Heart right ventricle (tissue), 16 donors: ENCODE measurements around the gene ARHGAP22. TPM values are rescaled to one million over a fixed set of nuclear protein-coding genes. Genes with fewer than 3 reads are reported as not detected.

Experiments used
- ATAC-seq, 8 donors: fragments of 200-7000 bp; cut with Tn5 transposase; one replicate each; pipeline ENCODE4 v1.9.1; 2020; ENCODE audit warnings: mild to moderate bottlenecking in 8 of 8, moderate library complexity in 8 of 8, moderate number of reproducible peaks in 1 of 8
- DNase-seq, 2 donors: peaks; one replicate each; pipeline ENCODE4 v3.0.0-alpha.2; 2020
- H3K27ac ChIP-seq, 10 donors: fragments of 200-600 bp; sonication (generic) in 2 of 10; one replicate each; pipeline versions ENCODE4 v1.5.0 to v1.8.0; 2020 to 2022; ENCODE audit warnings: mild to moderate bottlenecking in 3 of 10
- H3K27me3 ChIP-seq, 7 donors: fragments of 200-600 bp; one replicate each; pipeline ENCODE4 v1.8.0; 2021 to 2022; ENCODE audit warnings: mild to moderate bottlenecking in 2 of 7
- H3K36me3 ChIP-seq, 9 donors: fragments of 200-600 bp; sonication (generic) in 1 of 9; one replicate each; pipeline versions ENCODE4 v1.5.0 to v1.8.0; 2020 to 2022; ENCODE audit warnings: mild to moderate bottlenecking in 2 of 9
- H3K4me1 ChIP-seq, 9 donors: fragments of 200-600 bp; sonication (generic) in 1 of 9; one replicate each; pipeline versions ENCODE4 v1.5.0 to v1.8.0; 2020 to 2022; ENCODE audit warnings: mild to moderate bottlenecking in 4 of 9
- H3K4me3 ChIP-seq, 10 donors: fragments of 200-600 bp; sonication (generic) in 2 of 10; one replicate each; pipeline versions ENCODE4 v1.5.0 to v1.8.0; 2020 to 2022; ENCODE audit warnings: mild to moderate bottlenecking in 7 of 10, moderate library complexity in 2 of 10
- H3K9me3 ChIP-seq, 11 donors: fragments of 200-600 bp in 10 of 11; sonication (generic) in 2 of 11; one replicate each; pipeline versions ENCODE4 v1.5.0 to v1.8.0; 2013 to 2022; ENCODE audit warnings: mild to moderate bottlenecking in 2 of 11, control low read depth in 1 of 11, moderate library complexity in 1 of 11
- CTCF ChIP-seq, 9 donors: fragments of 200-600 bp; sonication (generic) in 2 of 9; IDR thresholded peaks; one replicate each; pipeline versions ENCODE4 v1.5.0 to v1.8.0; 2021 to 2022; ENCODE audit warnings: antibody characterized with exemption in 9 of 9, mild to moderate bottlenecking in 5 of 9, moderate library complexity in 1 of 9
- WGBS, 2 donors: extraction: QIAGEN DNeasy Blood & Tissue Kit; methylation state at CpG; one replicate each; pipeline ENCODE4 v1.1.7; 2013; ENCODE audit warnings: inconsistent platforms in 1 of 2; 5-methylcytosine and 5-hydroxymethylcytosine counted together
- intact Hi-C, 10 donors: fragments of 100-400 bp; cut with DNase I; formaldehyde crosslinking; loops; one replicate each; pipeline versions ENCODE4 v1.11.1 to v1.14.2; 2022
- polyA plus RNA-seq, 2 donors: library from polyadenylated mRNA; stranded (reverse); fragments of 200-250 nt; gene quantifications; one replicate each; pipeline ENCODE4 v1.2.3, GENCODE V29; 2013
- total RNA-seq, 10 donors: library from RNA; stranded (reverse); fragmentation: NEBNext Ultra II Directional in 3 of 10; extraction: Animal tissue kit (Norgen Biotek cat#: 25700) in 3 of 10; gene quantifications; one replicate each; pipeline versions ENCODE4 v1.2.1 to v1.2.4, GENCODE V29; 2021 to 2023
- donor health status: Arrhythmogenic right ventricular cardiomyopathy.
- donor health status: ischemic (EF 13 %, LVEDD 7.1; RV severe dilation, severe dysfunction).
- donor health status: healthy with polysubstance abuse.
- donor health status: DM: no; HTN: yes; CAD: no.
- donor health status: DM: no; HTN: no; CAD: no.
- donor health status: ischemic (EF 25% LVEDD 6.9; RV normal size, moderate dysfunction).
- donor health status: ischemic (EF 25% LVEDD 5.7; RV mildly dilated, moderate dysfunction).
- donor health status: healthy.
- donor health status: DM: yes; HTN: yes; CAD: no.
- donor health status: Ischemic cardiomyopathy.
- donor health status: ischemic (EF 35%, LVEDD 5.7; RV mildly dilated, moderate dysfunction).
- donor health status: nonischemic (EF 11% LVEDD 7.7; RV severe dilation, severe dysfunction).
- donor health status: DM: yes; HTN: yes; CAD: no.
- donor health status: PGD.
- donor health status: ischemic (EF 29% LVEDD 5.4; RV normal size, mild dysfunction).
- donor health status: nonischemic (EF 23%, LVEDD 6.1; RV moderate dilation, normal function).

The ARHGAP22 gene
- total and polyA plus RNA-seq, 12 donors, result 1.5 to 9.3 (median 2.8) TPM

GRCh38 chr10:48536916-48537890, 67.7 kb downstream of the ARHGAP22 start:
- DNase-seq (no peak), ATAC-seq (no peak)
- Histone ChIP-seq H3K27me3 (no peaks in the 10 kb centered on the region), H3K4me3 (no peak overlapping the region), H3K4me1 (peaks cover 0 to 8% (median 0%) of the 10 kb centered on the region in 9 donors), H3K27ac (no peak overlapping the region), H3K9me3 (no peaks in the 10 kb centered on the region), H3K36me3 (peaks cover 0 to 7% (median 0%) of the 10 kb centered on the region in 9 donors)
- intact Hi-C loops, result loop anchor here in 1 of 10 donors (10.0 kb wide), 1 partner anchor 52 kb away; no protein-coding TSS in a partner anchor
- no peak for TF ChIP-seq CTCF (IDR thresholded peaks at IDR 0.05)
- WGBS, 2 donors, result 89 to 91% methylated on average over 13 of the region's 13 CpGs

GRCh38 chr10:48536156-48536500, 68.7 kb downstream of the ARHGAP22 start:
- Histone ChIP-seq H3K27me3 (no peaks in the 10 kb centered on the region), H3K9me3 (no peaks in the 10 kb centered on the region), H3K27ac (no peak overlapping the region), H3K36me3 (peaks cover 0 to 7% (median 0%) of the 10 kb centered on the region in 9 donors), H3K4me1 (peaks cover 0 to 8% (median 0%) of the 10 kb centered on the region in 9 donors), H3K4me3 (no peak overlapping the region)
- TF ChIP-seq CTCF (IDR thresholded peaks at IDR 0.05), result no peak
- 83 to 95% methylated on average over 3 of the region's 3 CpGs for WGBS, 2 donors
- intact Hi-C loops, result loop anchor here in 1 of 10 donors (10.0 kb wide), 1 partner anchor 51 kb away; no protein-coding TSS in a partner anchor
- ATAC-seq (peak in 1 of 8 donors; percentile 24), DNase-seq (no peak)

GRCh38 chr10:48535416-48536155, 69.3 kb downstream of the ARHGAP22 start:
- 91 to 93% methylated on average over 12 of the region's 12 CpGs for WGBS, 2 donors
- intact Hi-C loops, result loop anchor here in 1 of 10 donors (10.0 kb wide), 1 partner anchor 51 kb away; no protein-coding TSS in a partner anchor
- ATAC-seq, result peak in 2 of 8 donors; percentile 17 to 20

More at GRCh38 chr10:48535416-48536155, 69.3 kb downstream of the ARHGAP22 start:
- Histone ChIP-seq H3K9me3 (no peaks in the 10 kb centered on the region), H3K4me1 (peaks cover 0 to 8% (median 0%) of the 10 kb centered on the region in 9 donors), H3K4me3 (no peak overlapping the region), H3K36me3 (peaks cover 0 to 7% (median 0%) of the 10 kb centered on the region in 9 donors), H3K27ac (no peak overlapping the region), H3K27me3 (no peaks in the 10 kb centered on the region)
- no peak for DNase-seq
- no peak for TF ChIP-seq CTCF (IDR thresholded peaks at IDR 0.05)
